Suprapubic skin (tissue), 4 donors: Measurements from ENCODE around the gene KLKB1. TPM values are rescaled to one million over a fixed set of nuclear protein-coding genes. Genes with fewer than 3 reads are reported as not detected.

Source experiments
- DNase-seq, 2 donors: peaks; one replicate each; pipeline ENCODE4 v3.0.0-alpha.2; 2019; ENCODE audit warnings: low spot score in 2 of 2
- H3K27ac ChIP-seq: fragments of 200-600 bp; sonication (generic); one replicate; pipeline ENCODE4 v1.5.1; 2019
- H3K27me3 ChIP-seq: fragments of 200-600 bp; sonication (generic); one replicate; pipeline ENCODE4 v1.5.1; 2019
- H3K36me3 ChIP-seq: fragments of 200-600 bp; sonication (generic); one replicate; pipeline ENCODE4 v1.5.1; 2019
- H3K4me1 ChIP-seq: fragments of 200-600 bp; sonication (generic); one replicate; pipeline ENCODE4 v1.5.1; 2019
- H3K4me3 ChIP-seq: fragments of 200-600 bp; sonication (generic); one replicate; pipeline ENCODE4 v1.5.1; 2019; ENCODE audit warnings: mild to moderate bottlenecking
- H3K9me3 ChIP-seq: fragments of 200-600 bp; sonication (generic); one replicate; pipeline ENCODE4 v1.5.1; 2019
- EP300 ChIP-seq: sonication (generic); formaldehyde crosslinking; IDR thresholded peaks from one replicate; pipeline ENCODE4 v1.6.1; 2017; ENCODE audit warnings: antibody characterized with exemption
- POLR2A ChIP-seq, 2 donors: fragments of 450-650 bp; IDR thresholded peaks; one replicate each; pipeline ENCODE4 v1.6.1; 2017; ENCODE audit warnings: antibody characterized with exemption in 2 of 2, mild to moderate bottlenecking in 2 of 2, moderate library complexity in 2 of 2
- POLR2AphosphoS5 ChIP-seq, 3 donors: sonication (generic); formaldehyde crosslinking; IDR thresholded peaks; one replicate each; pipeline ENCODE4 v1.6.1; 2017; ENCODE audit warnings: antibody characterized with exemption in 3 of 3
- WGBS: methylation state at CpG from one replicate; pipeline ENCODE4 v1.1.5; 2018; 5-methylcytosine and 5-hydroxymethylcytosine counted together
- total RNA-seq, 4 donors: library from RNA; depleted of rRNA; stranded (reverse); fragments of >200 nt; gene quantifications; one replicate each; pipeline ENCODE4 v1.1.0, GENCODE V29; 2016
- TF ChIP-seq, protein P1 (sequence below), 2 donors: fragments of 200-600 bp in 1 of 2; fragments of 450-650 bp in 1 of 2; sonication (generic) in 1 of 2; IDR thresholded peaks; one replicate each; pipeline ENCODE4 v1.5.1; 2016 to 2019; ENCODE audit warnings: antibody characterized with exemption in 2 of 2, mild to moderate bottlenecking in 1 of 2, moderate library complexity in 1 of 2

The KLKB1 gene
- total RNA-seq, 4 donors from 2014 or later, result not detected

DNA sequence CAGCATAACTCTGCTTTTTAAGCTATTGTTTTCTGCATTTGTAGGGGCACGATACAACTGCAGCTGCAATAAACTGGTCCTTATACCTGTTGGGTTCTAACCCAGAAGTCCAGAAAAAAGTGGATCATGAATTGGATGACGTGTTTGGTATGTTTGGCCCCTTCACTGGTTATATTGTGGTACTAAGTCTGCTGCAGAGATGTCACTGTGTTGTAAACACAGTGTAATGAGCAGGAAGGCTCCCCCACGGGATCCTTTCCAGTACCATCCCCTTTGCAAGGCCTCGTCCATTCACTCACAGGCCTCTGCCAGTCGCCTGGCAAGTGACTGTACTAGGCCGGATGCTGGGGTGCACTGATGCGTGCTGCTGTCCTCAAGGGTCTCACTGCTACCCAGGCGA, 22.2 kb upstream of the KLKB1 start:
- 91% methylated on average over 8 of the region's 8 CpGs for WGBS
- no peak overlapping the region for H3K4me3 ChIP-seq
- TF ChIP-seq POLR2AphosphoS5 (IDR thresholded peaks at IDR 0.05), result no peak
- TF ChIP-seq POLR2A (IDR thresholded peaks at IDR 0.05), result no peak
- TF ChIP-seq EP300, result no peak
- TF ChIP-seq, protein P1, sequence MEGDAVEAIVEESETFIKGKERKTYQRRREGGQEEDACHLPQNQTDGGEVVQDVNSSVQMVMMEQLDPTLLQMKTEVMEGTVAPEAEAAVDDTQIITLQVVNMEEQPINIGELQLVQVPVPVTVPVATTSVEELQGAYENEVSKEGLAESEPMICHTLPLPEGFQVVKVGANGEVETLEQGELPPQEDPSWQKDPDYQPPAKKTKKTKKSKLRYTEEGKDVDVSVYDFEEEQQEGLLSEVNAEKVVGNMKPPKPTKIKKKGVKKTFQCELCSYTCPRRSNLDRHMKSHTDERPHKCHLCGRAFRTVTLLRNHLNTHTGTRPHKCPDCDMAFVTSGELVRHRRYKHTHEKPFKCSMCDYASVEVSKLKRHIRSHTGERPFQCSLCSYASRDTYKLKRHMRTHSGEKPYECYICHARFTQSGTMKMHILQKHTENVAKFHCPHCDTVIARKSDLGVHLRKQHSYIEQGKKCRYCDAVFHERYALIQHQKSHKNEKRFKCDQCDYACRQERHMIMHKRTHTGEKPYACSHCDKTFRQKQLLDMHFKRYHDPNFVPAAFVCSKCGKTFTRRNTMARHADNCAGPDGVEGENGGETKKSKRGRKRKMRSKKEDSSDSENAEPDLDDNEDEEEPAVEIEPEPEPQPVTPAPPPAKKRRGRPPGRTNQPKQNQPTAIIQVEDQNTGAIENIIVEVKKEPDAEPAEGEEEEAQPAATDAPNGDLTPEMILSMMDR (IDR thresholded peaks at IDR 0.05), result no peak

DNA sequence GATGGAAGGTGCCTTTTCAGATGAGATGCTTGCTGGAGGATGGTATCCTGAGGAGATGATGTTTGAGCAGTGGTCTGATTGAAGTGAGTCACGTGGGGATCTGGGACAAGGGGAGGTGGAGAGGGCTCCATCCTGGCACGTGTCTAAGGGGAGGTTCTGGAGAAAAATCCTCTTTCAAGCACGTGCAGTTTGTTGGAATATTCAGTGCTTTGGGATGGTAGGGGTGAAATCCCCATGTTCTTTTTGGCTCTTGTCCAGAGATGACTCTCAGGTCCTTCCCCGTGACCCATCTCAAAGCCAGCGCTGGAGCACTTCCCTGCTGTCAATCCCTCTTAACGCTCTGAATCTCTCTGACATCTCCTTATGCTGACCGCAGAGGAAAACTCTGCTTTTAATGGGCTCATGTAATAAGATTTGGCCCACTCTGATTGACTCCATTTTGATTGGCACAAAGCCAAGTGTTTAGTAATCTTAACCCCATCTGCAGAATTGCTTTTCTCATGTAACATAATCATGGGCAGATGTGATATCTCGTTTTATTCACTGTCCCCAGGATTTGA, 10.8 kb upstream of the KLKB1 start:
- Histone ChIP-seq H3K9me3 (no peaks in the 10 kb centered on the region), H3K36me3 (no peaks in the 10 kb centered on the region), H3K4me1 (no peaks in the 10 kb centered on the region), H3K27ac (no peak overlapping the region), H3K27me3 (no peaks in the 10 kb centered on the region), H3K4me3 (no peak overlapping the region)
- DNase-seq, result no peak
- WGBS, result 56% methylated on average over 8 of the region's 8 CpGs
- TF ChIP-seq POLR2AphosphoS5 (IDR thresholded peaks at IDR 0.05) (no peak), POLR2A (IDR thresholded peaks at IDR 0.05) (no peak), EP300 (no peak)
- TF ChIP-seq, protein P1 (IDR thresholded peaks at IDR 0.05), result no peak

More for the DNA sequence above, 22.2 kb upstream of the KLKB1 start:
- Histone ChIP-seq H3K36me3 (peaks cover 12% of the 10 kb centered on the region), H3K9me3 (no peaks in the 10 kb centered on the region), H3K4me1 (peaks cover 13% of the 10 kb centered on the region), H3K27me3 (no peaks in the 10 kb centered on the region), H3K27ac (no peak overlapping the region)
- DNase-seq, result no peak

DNA sequence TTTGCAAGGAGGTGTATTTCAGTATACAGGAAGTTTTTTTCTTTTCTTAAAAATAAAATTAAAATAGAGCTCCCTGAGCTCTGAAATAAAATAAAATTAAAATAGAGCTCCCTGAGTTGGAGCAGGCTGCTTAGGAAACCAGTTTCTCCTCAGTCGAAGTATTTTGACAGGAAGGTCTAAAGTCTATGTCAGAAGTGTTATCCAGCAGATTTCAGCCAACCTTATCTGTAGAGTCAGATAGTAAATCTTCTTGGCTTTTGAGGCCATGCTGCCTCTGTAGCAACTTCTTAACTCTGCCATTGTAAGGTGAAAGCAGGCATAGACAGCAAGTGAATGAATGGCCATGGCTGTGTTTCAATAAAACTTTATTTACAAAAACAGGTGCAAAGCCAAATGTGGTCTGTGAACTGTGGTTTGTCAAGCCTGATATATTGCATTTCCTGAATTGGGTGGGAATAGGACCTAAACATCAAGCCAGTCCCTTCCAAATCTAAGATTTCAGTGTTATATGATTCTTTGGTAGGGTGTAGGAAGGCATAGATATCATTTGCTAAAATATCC, 9.5 kb upstream of the KLKB1 start:
- H3K27me3 ChIP-seq, result no peaks in the 10 kb centered on the region
- H3K27ac ChIP-seq, result no peak overlapping the region
- H3K4me1 ChIP-seq, result no peaks in the 10 kb centered on the region
- H3K4me3 ChIP-seq, result no peak overlapping the region
- TF ChIP-seq, protein P1 (IDR thresholded peaks at IDR 0.05), result no peak
- TF ChIP-seq POLR2A (IDR thresholded peaks at IDR 0.05) (no peak), POLR2AphosphoS5 (IDR thresholded peaks at IDR 0.05) (no peak), EP300 (no peak)
- no peaks in the 10 kb centered on the region for H3K36me3 ChIP-seq
- no peak for DNase-seq
- H3K9me3 ChIP-seq, result no peaks in the 10 kb centered on the region
- 57% methylated on average over 1 of the region's 1 CpG for WGBS

DNA sequence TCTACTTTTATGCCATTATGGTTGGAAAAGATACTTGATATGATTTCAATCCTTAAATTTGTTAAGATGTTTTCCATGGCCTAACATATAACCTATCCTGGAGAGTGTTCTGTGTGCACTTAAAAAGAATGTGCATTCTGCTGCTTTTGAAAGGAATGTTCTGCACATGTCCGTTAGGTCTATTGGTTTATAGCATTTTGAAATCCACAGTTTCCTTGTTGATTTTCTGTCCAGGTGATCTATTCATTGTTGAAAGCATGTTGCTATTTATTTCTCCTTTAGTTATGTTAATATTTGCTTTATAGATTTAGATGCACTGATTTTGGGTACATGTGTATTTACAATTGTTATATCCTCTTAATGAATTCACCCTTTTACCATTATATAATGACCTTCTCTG, 5.7 kb upstream of the KLKB1 start:
- no peak overlapping the region for H3K27ac ChIP-seq
- no peak for TF ChIP-seq EP300
- TF ChIP-seq POLR2AphosphoS5 (IDR thresholded peaks at IDR 0.05), result no peak
- TF ChIP-seq, protein P1 (IDR thresholded peaks at IDR 0.05), result no peak
- no peak for TF ChIP-seq POLR2A (IDR thresholded peaks at IDR 0.05)
- H3K4me3 ChIP-seq, result no peak overlapping the region
- H3K36me3 ChIP-seq, result no peaks in the 10 kb centered on the region
- H3K9me3 ChIP-seq, result peaks cover 8% of the 10 kb centered on the region
- no peaks in the 10 kb centered on the region for H3K4me1 ChIP-seq
- no peak for DNase-seq
- 84% methylated on average over 1 of the region's 1 CpG for WGBS
- H3K27me3 ChIP-seq, result no peaks in the 10 kb centered on the region

DNA sequence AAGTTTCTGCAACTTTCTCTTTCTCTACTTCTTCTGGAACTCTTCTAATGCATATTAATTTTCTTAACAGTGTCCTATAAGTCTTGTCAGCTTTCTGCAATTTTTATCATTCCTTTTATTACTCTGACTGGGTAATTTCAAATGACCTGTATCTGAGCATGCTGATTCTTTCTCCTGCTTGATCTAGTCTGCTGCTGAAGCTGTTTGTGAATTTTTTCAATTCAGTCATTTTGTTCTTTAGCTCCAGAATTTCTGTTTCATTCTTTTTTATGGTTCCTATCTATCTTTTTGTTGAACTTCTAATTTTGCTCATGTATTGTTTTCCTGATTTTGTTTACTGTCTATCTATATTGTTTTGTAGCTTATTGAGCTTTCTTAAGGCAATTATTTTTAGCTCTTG, 1.5 kb upstream of the KLKB1 start:
- Histone ChIP-seq H3K27ac (no peak overlapping the region), H3K4me1 (no peaks in the 10 kb centered on the region), H3K36me3 (no peaks in the 10 kb centered on the region), H3K9me3 (peaks cover 8% of the 10 kb centered on the region), H3K27me3 (no peaks in the 10 kb centered on the region), H3K4me3 (no peak overlapping the region)
- no peak for DNase-seq
- TF ChIP-seq, protein P1 (IDR thresholded peaks at IDR 0.05), result no peak
- TF ChIP-seq POLR2AphosphoS5 (IDR thresholded peaks at IDR 0.05), result no peak
- no peak for TF ChIP-seq POLR2A (IDR thresholded peaks at IDR 0.05)
- TF ChIP-seq EP300, result no peak
